ENCODE measurements around the gene SRP14. TPM values are rescaled to one million over a fixed set of nuclear protein-coding genes. Genes with fewer than 3 reads are reported as not detected.

The SRP14 gene
- total RNA-seq, 2 experiments from 2014 or later = 155 to 170 TPM

- H3K4me3 Mint-ChIP-seq = no peak overlapping the region
- H3K27ac Mint-ChIP-seq = no peak overlapping the region
- POLR2A ChIA-PET = no interaction called here
- H3K36me3 Mint-ChIP-seq = peaks cover 10% of the 10 kb centered on the region
- H3K4me1 Mint-ChIP-seq = peaks cover 20% of the 10 kb centered on the region
- no peaks in the 10 kb centered on the region for H3K27me3 Mint-ChIP-seq
- ATAC-seq (ENCODE audit: low read depth) (no peak), DNase-seq (no peak)
- H3K9me3 Mint-ChIP-seq = no peaks in the 10 kb centered on the region
These were observed 24.0 kb upstream of the SRP14 start for GRCh38 chr15:40062816-40063562.

GRCh38 chr15:40061212-40061901 is 22.4 kb upstream of the SRP14 start:
- POLR2A ChIA-PET = no interaction called here
- H3K27ac Mint-ChIP-seq = no peak overlapping the region
- H3K4me3 Mint-ChIP-seq = no peak overlapping the region
- ATAC-seq (ENCODE audit: low read depth) (no peak), DNase-seq (no peak)
- H3K27me3 Mint-ChIP-seq = no peaks in the 10 kb centered on the region
- peaks cover 10% of the 10 kb centered on the region for H3K36me3 Mint-ChIP-seq
- no peaks in the 10 kb centered on the region for H3K9me3 Mint-ChIP-seq
- peaks cover 26% of the 10 kb centered on the region for H3K4me1 Mint-ChIP-seq

- no peak for ATAC-seq (ENCODE audit: low read depth)
- DNase-seq = no peak
- H3K4me1 Mint-ChIP-seq = peaks cover 28% of the 10 kb centered on the region
- H3K4me3 Mint-ChIP-seq = no peak overlapping the region
- H3K9me3 Mint-ChIP-seq = no peaks in the 10 kb centered on the region
- H3K27me3 Mint-ChIP-seq = no peaks in the 10 kb centered on the region
- no peak overlapping the region for H3K27ac Mint-ChIP-seq
- peaks cover 10% of the 10 kb centered on the region for H3K36me3 Mint-ChIP-seq
- POLR2A ChIA-PET = interaction anchor here (0.6 to 1.1 kb wide), 2 partner anchors 13 to 38 kb away, joined by 3 read pairs; no protein-coding TSS in a partner anchor
These were observed 21.4 kb upstream of the SRP14 start for GRCh38 chr15:40060236-40060961.

- Mint-ChIP-seq H3K36me3 (peaks cover 10% of the 10 kb centered on the region), H3K9me3 (no peaks in the 10 kb centered on the region), H3K4me3 (no peak overlapping the region), H3K4me1 (peaks cover 29% of the 10 kb centered on the region), H3K27ac (no peak overlapping the region), H3K27me3 (no peaks in the 10 kb centered on the region)
- ATAC-seq (ENCODE audit: low read depth) = no peak
- POLR2A ChIA-PET = interaction anchor here (0.6 to 1.1 kb wide), 2 partner anchors 13 to 39 kb away, joined by 3 read pairs; no protein-coding TSS in a partner anchor
- no peak for DNase-seq
These were observed 20.8 kb upstream of the SRP14 start for GRCh38 chr15:40059821-40060220.

GRCh38 chr15:40058476-40059140 is 19.6 kb upstream of the SRP14 start:
- H3K4me3 Mint-ChIP-seq = peak overlapping the region; percentile 6
- no peak for ATAC-seq (ENCODE audit: low read depth)

GRCh38 chr15:40055576-40056293 is 16.8 kb upstream of the SRP14 start:
- Mint-ChIP-seq H3K27ac (peak overlapping the region; percentile 35), H3K4me1 (peaks cover 36% of the 10 kb centered on the region), H3K4me3 (no peak overlapping the region)

More at GRCh38 chr15:40058476-40059140, 19.6 kb upstream of the SRP14 start:
- Mint-ChIP-seq H3K36me3 (peaks cover 10% of the 10 kb centered on the region), H3K27ac (peak overlapping the region; percentile 68), H3K27me3 (no peaks in the 10 kb centered on the region), H3K9me3 (no peaks in the 10 kb centered on the region), H3K4me1 (peaks cover 33% of the 10 kb centered on the region)
- DNase-seq = no peak
- POLR2A ChIA-PET = no interaction called here

GRCh38 chr15:40054855-40055575 is 16.0 kb upstream of the SRP14 start:
- POLR2A ChIA-PET = interaction anchor here (1.2 to 1.4 kb wide), 3 partner anchors 44 to 53 kb away, joined by 3 to 4 read pairs (median 3); partner anchors contain the start of gene BMF
- Mint-ChIP-seq H3K36me3 (peaks cover 9% of the 10 kb centered on the region), H3K27ac (peak overlapping the region; percentile 68), H3K9me3 (no peaks in the 10 kb centered on the region), H3K4me1 (peaks cover 39% of the 10 kb centered on the region), H3K4me3 (peak overlapping the region; percentile 51), H3K27me3 (no peaks in the 10 kb centered on the region)
- DNase-seq (peak; percentile 71), ATAC-seq (ENCODE audit: low read depth) (peak; percentile 59)

More at GRCh38 chr15:40055576-40056293, 16.8 kb upstream of the SRP14 start:
- DNase-seq (no peak), ATAC-seq (ENCODE audit: low read depth) (no peak)
- H3K9me3 Mint-ChIP-seq = no peaks in the 10 kb centered on the region
- H3K36me3 Mint-ChIP-seq = peaks cover 10% of the 10 kb centered on the region
- no peaks in the 10 kb centered on the region for H3K27me3 Mint-ChIP-seq
- POLR2A ChIA-PET = interaction anchor here (1.4 kb wide), 1 partner anchor 53 kb away, joined by 3 read pairs; the partner anchor contains the start of gene BMF

- peak; percentile 27 for ATAC-seq (ENCODE audit: low read depth)
- peak overlapping the region; percentile 51 for H3K4me3 Mint-ChIP-seq
These were observed 15.5 kb upstream of the SRP14 start for GRCh38 chr15:40054605-40054854.

GRCh38 chr15:40053831-40054604 is 15.0 kb upstream of the SRP14 start:
- H3K36me3 Mint-ChIP-seq = peaks cover 15% of the 10 kb centered on the region
- no peaks in the 10 kb centered on the region for H3K27me3 Mint-ChIP-seq
- DNase-seq (no peak), ATAC-seq (ENCODE audit: low read depth) (peak; percentile 34)
- POLR2A ChIA-PET = interaction anchor here (0.7 to 1.4 kb wide), 5 partner anchors 45 to 107 kb away, joined by 3 to 4 read pairs (median 3); partner anchors contain the start of genes BMF and BUB1B
- H3K4me3 Mint-ChIP-seq = no peak overlapping the region
- H3K4me1 Mint-ChIP-seq = peaks cover 44% of the 10 kb centered on the region
- peak overlapping the region; percentile 68 for H3K27ac Mint-ChIP-seq
- H3K9me3 Mint-ChIP-seq = no peaks in the 10 kb centered on the region

More at GRCh38 chr15:40054605-40054854, 15.5 kb upstream of the SRP14 start:
- H3K27ac Mint-ChIP-seq = peak overlapping the region; percentile 68
- peaks cover 41% of the 10 kb centered on the region for H3K4me1 Mint-ChIP-seq
- no peak for DNase-seq
- peaks cover 12% of the 10 kb centered on the region for H3K36me3 Mint-ChIP-seq
- POLR2A ChIA-PET = interaction anchor here (0.8 to 1.4 kb wide), 4 partner anchors 44 to 107 kb away, joined by 3 to 4 read pairs (median 3); partner anchors contain the start of genes BMF and BUB1B
- H3K27me3 Mint-ChIP-seq = no peaks in the 10 kb centered on the region
- H3K9me3 Mint-ChIP-seq = no peaks in the 10 kb centered on the region

- Mint-ChIP-seq H3K27me3 (no peaks in the 10 kb centered on the region), H3K9me3 (no peaks in the 10 kb centered on the region), H3K4me1 (peaks cover 45% of the 10 kb centered on the region), H3K36me3 (peaks cover 10% of the 10 kb centered on the region), H3K4me3 (no peak overlapping the region), H3K27ac (no peak overlapping the region)
- DNase-seq = no peak
- POLR2A ChIA-PET = interaction anchor here (0.7 to 2.1 kb wide), 4 partner anchors 48 to 108 kb away, joined by 3 to 7 read pairs (median 3); partner anchors contain the start of gene BUB1B
- ATAC-seq (ENCODE audit: low read depth) = no peak
These were observed 14.3 kb upstream of the SRP14 start for GRCh38 chr15:40053079-40053830.

GRCh38 chr15:40052604-40053003 is 13.6 kb upstream of the SRP14 start:
- H3K9me3 Mint-ChIP-seq = no peaks in the 10 kb centered on the region
- H3K27ac Mint-ChIP-seq = no peak overlapping the region
- DNase-seq = no peak
- peaks cover 45% of the 10 kb centered on the region for H3K4me1 Mint-ChIP-seq
- peaks cover 10% of the 10 kb centered on the region for H3K36me3 Mint-ChIP-seq
- no peak overlapping the region for H3K4me3 Mint-ChIP-seq
- no peak for ATAC-seq (ENCODE audit: low read depth)
- no peaks in the 10 kb centered on the region for H3K27me3 Mint-ChIP-seq
- POLR2A ChIA-PET = interaction anchor here (0.6 to 2.1 kb wide), 2 partner anchors 53 to 120 kb away, joined by 3 to 7 read pairs; no protein-coding TSS in a partner anchor

Measured in activated naive CD8-positive, alpha-beta T cell treated with anti-CD3 and anti-CD28 coated beads, Interleukin-2, amount 10 ng/mL, durations not matched to agents 7 days and 5 days (primary cell).